AG04449 (cell line): ENCODE data around the gene PISD.

Source experiments
- CTCF ChIA-PET: fragments of 350-600 bp; formaldehyde crosslinking; extraction: SDS; loops from one replicate; lab custom pipeline; 2021; ENCODE audit warnings: antibody characterized with exemption; lab: Yijun Ruan, JAX
- POLR2A ChIA-PET: fragments of 400-600, 350-600 bp; formaldehyde crosslinking; extraction: SDS; loops from one replicate; lab custom pipeline; 2020; ENCODE audit warnings: antibody characterized with exemption, inconsistent platforms; lab: Yijun Ruan, JAX
- DNase-seq: peaks from one replicate; pipeline ENCODE4 v3.0.0-alpha.2; 2010; ENCODE audit warnings: low read depth, low spot score
- H3K4me3 ChIP-seq: 2 replicates; pipeline ENCODE4 v1.5.1; 2011; ENCODE audit warnings: low read depth, mild to moderate bottlenecking, control low read depth, low read length
- TF ChIP-seq, protein P1 (sequence below): IDR thresholded peaks from one replicate; pipeline ENCODE4 v1.5.1; 2011; ENCODE audit warnings: mild to moderate bottlenecking, moderate library complexity, low read length, control low read depth, inconsistent platforms; ENCODE audit not compliant: insufficient read depth; ENCODE audit errors: missing control alignments

Gene PISD

DNA sequence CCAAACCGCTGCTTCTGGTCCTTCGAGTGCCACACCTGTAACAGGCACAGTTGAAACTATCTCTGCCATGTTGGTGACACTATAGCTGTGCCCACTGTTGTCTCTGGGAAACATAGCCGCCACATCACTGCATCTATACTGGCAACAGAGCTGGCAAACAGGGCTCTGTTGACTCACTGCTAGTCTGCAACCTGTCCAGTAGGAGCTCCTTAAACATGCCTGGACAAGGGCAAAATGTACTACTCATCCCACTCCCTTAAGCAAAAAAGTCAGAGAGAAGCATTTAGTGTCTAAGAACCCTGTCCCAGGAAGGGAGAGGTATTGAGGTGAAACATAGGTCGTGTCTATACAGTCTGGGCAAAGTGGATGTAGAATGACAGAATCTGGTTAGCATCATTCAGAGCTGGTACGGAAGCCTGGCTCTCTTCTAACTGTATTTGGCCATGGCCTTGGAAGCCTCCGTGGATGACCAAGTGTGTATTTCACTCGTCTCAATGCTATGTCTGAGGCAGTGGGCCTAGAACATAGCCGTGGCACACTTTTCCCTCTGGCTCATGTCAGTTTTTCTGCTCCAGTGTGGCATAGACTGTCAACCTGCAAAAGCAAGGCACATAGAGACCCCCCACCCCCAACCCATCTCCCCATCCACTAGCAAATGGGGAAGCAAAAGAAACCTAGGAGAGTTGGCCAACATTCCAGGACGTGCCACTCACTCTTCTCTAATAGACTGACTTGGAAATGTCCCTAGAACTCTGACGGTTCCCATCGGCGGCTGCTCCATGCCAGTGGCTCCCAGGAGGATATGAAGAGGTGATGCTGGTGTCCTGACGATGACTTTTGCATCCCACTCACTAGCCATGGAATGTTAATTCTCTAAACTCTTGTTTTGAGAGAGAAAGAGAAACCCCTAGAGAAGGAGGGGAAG lies 21.4 kb upstream of the PISD start:
- POLR2A ChIA-PET, result no interaction called here
- CTCF ChIA-PET, result interaction anchor here (2.8 to 10.7 kb wide), 2 partner anchors 18 to 127 kb away, joined by 13 to 133 read pairs; partner anchors contain the start of gene PISD
- TF ChIP-seq, protein P1, sequence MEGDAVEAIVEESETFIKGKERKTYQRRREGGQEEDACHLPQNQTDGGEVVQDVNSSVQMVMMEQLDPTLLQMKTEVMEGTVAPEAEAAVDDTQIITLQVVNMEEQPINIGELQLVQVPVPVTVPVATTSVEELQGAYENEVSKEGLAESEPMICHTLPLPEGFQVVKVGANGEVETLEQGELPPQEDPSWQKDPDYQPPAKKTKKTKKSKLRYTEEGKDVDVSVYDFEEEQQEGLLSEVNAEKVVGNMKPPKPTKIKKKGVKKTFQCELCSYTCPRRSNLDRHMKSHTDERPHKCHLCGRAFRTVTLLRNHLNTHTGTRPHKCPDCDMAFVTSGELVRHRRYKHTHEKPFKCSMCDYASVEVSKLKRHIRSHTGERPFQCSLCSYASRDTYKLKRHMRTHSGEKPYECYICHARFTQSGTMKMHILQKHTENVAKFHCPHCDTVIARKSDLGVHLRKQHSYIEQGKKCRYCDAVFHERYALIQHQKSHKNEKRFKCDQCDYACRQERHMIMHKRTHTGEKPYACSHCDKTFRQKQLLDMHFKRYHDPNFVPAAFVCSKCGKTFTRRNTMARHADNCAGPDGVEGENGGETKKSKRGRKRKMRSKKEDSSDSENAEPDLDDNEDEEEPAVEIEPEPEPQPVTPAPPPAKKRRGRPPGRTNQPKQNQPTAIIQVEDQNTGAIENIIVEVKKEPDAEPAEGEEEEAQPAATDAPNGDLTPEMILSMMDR, result no peak
- no peak for DNase-seq
- H3K4me3 ChIP-seq, result no peak overlapping the region

DNA sequence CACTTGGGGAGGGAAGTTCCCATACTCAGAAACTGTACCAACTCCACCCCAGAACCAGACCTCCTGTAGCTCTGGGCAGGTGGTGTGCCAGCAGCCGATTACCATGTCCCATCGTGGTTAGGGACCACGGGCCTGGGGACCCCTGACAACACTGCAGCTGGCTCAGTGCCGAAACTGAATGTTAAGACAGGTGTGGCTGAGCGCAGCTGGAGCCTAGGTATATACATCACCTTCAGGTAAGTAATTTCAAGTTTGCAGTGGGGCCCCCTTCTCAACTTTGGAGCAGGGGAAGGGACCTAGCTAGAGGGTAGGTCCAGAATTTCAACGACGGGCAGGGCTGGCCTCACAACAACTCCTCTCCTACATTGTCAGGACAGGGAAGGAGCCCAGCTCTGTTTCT lies 20.7 kb upstream of the PISD start:
- POLR2A ChIA-PET, result no interaction called here
- TF ChIP-seq, protein P1, result no peak
- no peak for DNase-seq
- H3K4me3 ChIP-seq, result no peak overlapping the region
- CTCF ChIA-PET, result interaction anchor here (1.0 to 10.7 kb wide), 3 partner anchors 18 to 126 kb away, joined by 3 to 133 read pairs (median 13); partner anchors contain the start of gene PISD

DNA sequence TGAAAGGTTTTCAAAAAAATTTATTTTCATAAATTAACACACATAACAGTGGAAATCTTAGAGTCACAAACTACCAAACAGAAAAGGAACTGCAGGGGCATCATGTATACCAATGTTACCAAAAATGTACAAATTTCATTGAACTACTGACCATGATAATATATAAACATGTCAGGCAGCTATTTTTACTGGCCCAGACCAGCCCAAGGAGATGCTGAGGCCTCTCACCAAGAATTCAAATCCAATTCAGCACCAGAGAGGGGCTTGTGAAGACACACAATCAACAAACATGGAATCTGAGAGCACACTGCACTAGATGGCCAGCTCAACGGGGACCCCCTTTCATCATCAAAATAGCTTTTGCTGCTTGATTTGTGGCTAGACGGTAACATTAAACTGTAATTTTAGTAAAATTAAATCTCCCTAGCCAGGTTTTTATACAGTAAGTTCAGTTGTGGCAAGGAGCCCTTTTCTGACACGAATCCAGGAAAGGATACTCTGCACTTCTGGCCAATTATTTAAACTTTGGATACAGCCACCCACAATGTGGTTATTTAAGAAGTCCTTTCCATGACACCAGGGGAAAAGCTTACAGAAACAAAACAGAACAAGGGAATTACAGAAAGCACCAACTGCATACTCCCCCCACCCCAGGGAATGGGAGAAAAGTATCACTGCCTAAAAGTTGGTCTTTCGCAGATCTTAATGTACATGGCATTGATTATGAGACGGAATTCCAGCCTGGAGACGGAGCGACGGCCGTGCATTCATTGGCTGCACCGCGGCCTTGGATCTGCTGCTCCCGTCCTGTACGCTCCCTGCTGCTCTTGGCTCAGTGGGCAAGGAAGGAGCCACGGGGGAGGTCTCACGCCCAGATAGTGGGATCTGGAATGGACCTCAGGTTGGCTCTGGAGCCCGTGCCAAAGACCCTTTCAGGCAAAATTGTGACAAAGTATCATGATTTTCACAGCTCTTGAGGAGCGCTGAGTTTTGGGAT lies 19.6 kb upstream of the PISD start:
- DNase-seq, result no peak
- POLR2A ChIA-PET, result no interaction called here

DNA sequence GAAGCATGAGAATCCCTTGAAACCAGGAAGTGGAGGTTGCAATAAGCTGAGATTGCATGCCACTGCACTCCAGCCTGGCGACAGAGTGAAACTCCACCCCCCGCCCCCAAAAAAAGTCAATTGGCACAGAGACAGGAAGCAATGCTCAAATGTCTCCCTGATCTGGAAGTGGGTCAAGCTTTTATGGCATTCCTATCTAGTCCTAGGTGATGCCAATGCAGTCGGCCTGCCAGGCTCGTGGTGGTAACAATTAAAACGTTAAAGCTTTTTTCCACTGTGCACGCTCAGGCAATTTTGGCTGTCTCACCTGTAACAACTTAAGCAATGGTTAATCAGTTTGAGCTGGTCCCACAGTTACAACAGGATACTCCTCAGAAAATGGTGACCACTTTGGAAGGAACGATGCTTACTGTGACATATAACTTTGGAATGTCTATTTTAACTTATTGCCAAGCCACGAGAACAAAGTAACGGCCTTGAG lies 18.9 kb upstream of the PISD start:
- TF ChIP-seq, protein P1, result no peak
- ChIA-PET CTCF (interaction anchor here (0.7 to 10.7 kb wide), 5 partner anchors 12 to 290 kb away, joined by 3 to 133 read pairs (median 12); partner anchors contain the start of gene PISD), POLR2A (no interaction called here)
- no peak overlapping the region for H3K4me3 ChIP-seq
- no peak for DNase-seq

More for the DNA sequence above, 19.6 kb upstream of the PISD start:
- no peak overlapping the region for H3K4me3 ChIP-seq
- TF ChIP-seq, protein P1, result no peak
- CTCF ChIA-PET, result interaction anchor here (1.0 to 10.7 kb wide), 4 partner anchors 16 to 289 kb away, joined by 3 to 133 read pairs (median 12); partner anchors contain the start of gene PISD

DNA sequence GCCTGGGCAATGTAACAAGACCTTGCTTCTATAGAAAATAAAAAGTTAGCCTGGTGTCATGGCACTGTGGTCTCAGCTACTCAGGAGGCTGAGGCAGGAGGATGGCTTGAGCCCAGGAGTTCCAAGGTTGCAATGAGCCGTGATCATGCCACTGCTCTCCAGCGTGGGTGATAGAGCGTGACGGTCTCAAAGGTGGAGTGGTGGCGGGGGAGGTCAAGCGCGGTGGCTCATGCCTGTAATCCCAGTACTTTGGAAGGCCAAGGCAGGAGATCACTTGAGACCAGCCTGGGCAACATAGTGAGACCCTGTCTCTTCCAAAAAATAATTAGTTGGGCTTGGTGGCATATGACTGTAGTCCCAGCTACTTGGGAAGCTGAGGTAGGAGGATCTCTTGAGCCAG lies 16.7 kb upstream of the PISD start:
- TF ChIP-seq, protein P1, result no peak
- no peak for DNase-seq
- ChIA-PET POLR2A (no interaction called here), CTCF (interaction anchor here (10.7 kb wide), 1 partner anchor 14 kb away, joined by 133 read pairs; the partner anchor contains the start of gene PISD)
- H3K4me3 ChIP-seq, result no peak overlapping the region
